WTC11 (cell line): ENCODE data around the gene MKI67. TPM values are rescaled to one million over a fixed set of nuclear protein-coding genes. Genes with fewer than 3 reads are reported as not detected.
"Not testable (repeated sequence)": the region's sequence is repeated elsewhere in the genome, so short reads cannot be mapped to it uniquely, and the experiment has no call there.

ENCODE experiments used
- ATAC-seq: fragments of 200-7000 bp; cut with Tn5 transposase; 2 replicates; pipeline ENCODE4 v1.10.0; 2021; ENCODE audit warnings: mild to moderate bottlenecking, moderate library complexity
- CTCF ChIA-PET: fragments of 300-600 bp; sonication (Branson Sonifier 250); formaldehyde crosslinking; loops from one replicate; lab custom pipeline; 2021; ENCODE audit warnings: antibody characterized with exemption; lab: Charles Lee
- POLR2A ChIA-PET: fragments of 350-600 bp; sonication (Branson Sonifier 250); formaldehyde crosslinking; loops from one replicate; lab custom pipeline; 2021; ENCODE audit warnings: antibody characterized with exemption; lab: Charles Lee
- DNase-seq: peaks from one replicate; pipeline ENCODE4 v3.0.0; 2021; ENCODE audit warnings: low spot score
- H3K27ac Mint-ChIP-seq: 2 replicates; pipeline ENCODE4 v1.8.0; 2021; ENCODE audit warnings: mixed read lengths
- H3K27me3 Mint-ChIP-seq: 2 replicates; pipeline ENCODE4 v1.8.0; 2021; ENCODE audit warnings: low read depth, mild to moderate bottlenecking, moderate library complexity, mixed read lengths
- H3K36me3 Mint-ChIP-seq: 2 replicates; pipeline ENCODE4 v1.8.0; 2021; ENCODE audit warnings: mixed read lengths
- H3K4me1 Mint-ChIP-seq: 2 replicates; pipeline ENCODE4 v1.8.0; 2022; ENCODE audit warnings: mixed read lengths
- H3K4me3 Mint-ChIP-seq: 2 replicates; pipeline ENCODE4 v1.8.0; 2021; ENCODE audit warnings: mild to moderate bottlenecking, moderate library complexity, mixed read lengths
- H3K9me3 Mint-ChIP-seq: 2 replicates; pipeline ENCODE4 v1.8.0; 2021; ENCODE audit warnings: mixed read lengths
- CTCF ChIP-seq: fragments of 200-600 bp; IDR thresholded peaks from 2 replicates; pipeline ENCODE4 v1.8.0; 2022; ENCODE audit warnings: antibody characterized with exemption
- ESRRA ChIP-seq: sonication (generic); formaldehyde crosslinking; IDR thresholded peaks from 2 replicates; pipeline ENCODE4 v1.8.1; 2022; ENCODE audit warnings: mild to moderate bottlenecking, missing genetic modification reagents, borderline replicate concordance
- FOXJ3 ChIP-seq: sonication (generic); formaldehyde crosslinking; IDR thresholded peaks from 2 replicates; pipeline ENCODE4 v1.9.0; 2021; ENCODE audit warnings: missing genetic modification reagents, mild to moderate bottlenecking, borderline replicate concordance
- GABPB1 ChIP-seq: sonication (generic); formaldehyde crosslinking; IDR thresholded peaks from 2 replicates; pipeline ENCODE4 v1.8.1; 2023; ENCODE audit warnings: mild to moderate bottlenecking, missing genetic modification reagents
- HMGA2 ChIP-seq: fragments of 250-450 bp; sonication (Bioruptor Pico); IDR thresholded peaks from 2 replicates; pipeline ENCODE4 v1.4.0; 2021; ENCODE audit warnings: mild to moderate bottlenecking, moderate library complexity
- HMGXB4 ChIP-seq: sonication (generic); formaldehyde crosslinking; IDR thresholded peaks from 2 replicates; pipeline ENCODE4 v1.8.1; 2023; ENCODE audit warnings: mild to moderate bottlenecking, moderate library complexity, missing genetic modification reagents
- IRF1 ChIP-seq: sonication (generic); formaldehyde crosslinking; IDR thresholded peaks from 2 replicates; pipeline ENCODE4 v1.8.0; 2023; ENCODE audit warnings: missing genetic modification reagents
- JAZF1 ChIP-seq: fragments of 250-450 bp; sonication (Bioruptor Pico); IDR thresholded peaks from 2 replicates; pipeline ENCODE4 v1.9.0; 2021; ENCODE audit warnings: moderate library complexity, mild to moderate bottlenecking, inconsistent platforms
- NFATC4 ChIP-seq: fragments of 250-450 bp; sonication (Bioruptor Pico); IDR thresholded peaks from 2 replicates; pipeline ENCODE4 v1.9.0; 2021; ENCODE audit warnings: mild to moderate bottlenecking
- NR3C1 ChIP-seq: sonication (generic); formaldehyde crosslinking; conservative IDR thresholded peaks from 2 replicates; pipeline ENCODE4 v1.8.1; 2023; ENCODE audit warnings: low read depth, mild to moderate bottlenecking, missing genetic modification reagents
- PRRX2 ChIP-seq: fragments of 250-450 bp; sonication (Bioruptor Pico); IDR thresholded peaks from 2 replicates; pipeline ENCODE4 v1.8.0; 2021; ENCODE audit warnings: mild to moderate bottlenecking
- RORB ChIP-seq: fragments of 250-450 bp; sonication (Bioruptor Pico); IDR thresholded peaks from 2 replicates; pipeline ENCODE4 v1.9.0; 2021; ENCODE audit warnings: mild to moderate bottlenecking
- SMAD3 ChIP-seq: sonication (generic); formaldehyde crosslinking; IDR thresholded peaks from 2 replicates; pipeline ENCODE4 v1.8.0; 2022; ENCODE audit warnings: missing genetic modification reagents, mild to moderate bottlenecking, borderline replicate concordance
- SMAD4 ChIP-seq: sonication (generic); formaldehyde crosslinking; IDR thresholded peaks from 2 replicates; pipeline ENCODE4 v1.8.0; 2022; ENCODE audit warnings: mild to moderate bottlenecking, missing genetic modification reagents
- SOX15 ChIP-seq: fragments of 250-450 bp; sonication (Bioruptor Pico); IDR thresholded peaks from 2 replicates; pipeline ENCODE4 v1.9.0; 2021; ENCODE audit warnings: mild to moderate bottlenecking
- ZBTB21 ChIP-seq: sonication (generic); formaldehyde crosslinking; IDR thresholded peaks from 2 replicates; pipeline ENCODE4 v1.8.1; 2023; ENCODE audit warnings: mild to moderate bottlenecking, missing genetic modification reagents, borderline replicate concordance
- ZNF232 ChIP-seq: sonication (generic); formaldehyde crosslinking; IDR thresholded peaks from 2 replicates; pipeline ENCODE4 v1.8.0; 2022; ENCODE audit warnings: mild to moderate bottlenecking, missing genetic modification reagents
- ZNF263 ChIP-seq: sonication (generic); formaldehyde crosslinking; IDR thresholded peaks from 2 replicates; pipeline ENCODE4 v1.8.1; 2022; ENCODE audit warnings: low read depth, mild to moderate bottlenecking, moderate library complexity, missing genetic modification reagents
- ZNF423 ChIP-seq: fragments of 250-450 bp; sonication (Bioruptor Pico); IDR thresholded peaks from 2 replicates; pipeline ENCODE4 v2.1.2; 2022; ENCODE audit warnings: mild to moderate bottlenecking, moderate library complexity
- total RNA-seq: library from RNA; stranded (reverse); gene quantifications from 3 replicates; pipeline ENCODE4 v1.2.3, GENCODE V29; 2021
- TF ChIP-seq, protein P1 (sequence below): fragments of 250-450 bp; sonication (Bioruptor Pico); IDR thresholded peaks from 2 replicates; pipeline ENCODE4 v1.9.0; 2021; ENCODE audit warnings: moderate library complexity, mild to moderate bottlenecking, inconsistent platforms, borderline replicate concordance
- TF ChIP-seq, protein P2 (sequence below): sonication (generic); formaldehyde crosslinking; IDR thresholded peaks from 2 replicates; pipeline ENCODE4 v1.8.0; 2022; ENCODE audit warnings: mild to moderate bottlenecking, missing genetic modification reagents

Gene MKI67
- total RNA-seq, 1 experiment from 2014 or later: 118 TPM

DNA sequence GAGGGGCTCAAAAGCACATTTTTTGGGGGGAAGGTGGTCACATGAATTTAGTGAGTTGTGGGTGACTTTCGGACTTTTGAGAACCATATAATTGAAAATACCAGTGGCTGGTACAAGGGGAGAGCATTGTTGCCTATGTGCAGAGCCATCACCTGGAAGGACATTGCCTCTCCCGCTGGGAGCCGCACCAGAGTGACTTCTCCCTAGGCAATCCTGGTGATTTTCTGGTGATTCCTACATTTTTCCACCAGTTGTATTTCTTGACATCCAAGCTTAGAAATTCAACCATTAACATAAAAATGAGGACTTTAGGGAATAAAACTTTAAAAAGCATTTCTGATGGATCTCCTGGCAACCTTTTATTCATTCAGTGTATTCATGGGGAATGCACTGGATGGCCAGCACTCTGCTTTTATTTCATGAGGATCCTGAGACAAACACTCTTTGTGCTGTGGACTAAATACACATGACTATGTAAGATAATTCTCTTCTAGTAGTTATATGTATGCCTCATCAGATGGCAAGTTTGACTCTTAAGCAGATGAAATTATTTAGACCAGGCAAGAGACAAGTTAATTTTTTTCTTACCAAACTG is 41.8 kb upstream of the MKI67 start:
- Mint-ChIP-seq H3K4me3 (no peak overlapping the region), H3K27ac (no peak overlapping the region), H3K4me1 (peaks cover 21% of the 10 kb centered on the region), H3K36me3 (peaks cover 12% of the 10 kb centered on the region), H3K9me3 (peaks cover 21% of the 10 kb centered on the region), H3K27me3 (no peaks in the 10 kb centered on the region)
- ATAC-seq: no peak
- ChIA-PET CTCF (no interaction called here), POLR2A (no interaction called here)
- no peak for DNase-seq
- no peak for TF ChIP-seq HMGA2 (CRISPR knock-in tag)
- TF ChIP-seq ESRRA: no peak
- TF ChIP-seq SOX15 (CRISPR knock-in tag): no peak
- TF ChIP-seq ZBTB21 (CRISPR knock-in tag): no peak
- TF ChIP-seq NFATC4: no peak

- peaks cover 12% of the 10 kb centered on the region for H3K9me3 Mint-ChIP-seq
- H3K27me3 Mint-ChIP-seq, DNase-seq, H3K4me3 Mint-ChIP-seq, POLR2A ChIA-PET, H3K36me3 Mint-ChIP-seq, ATAC-seq, H3K27ac Mint-ChIP-seq: not testable (repeated sequence)
- H3K4me1 Mint-ChIP-seq: peaks cover 21% of the 10 kb centered on the region
- CTCF ChIA-PET: interaction anchor here (2.1 kb wide), 1 partner anchor 11 kb away, joined by 11 read pairs; no protein-coding TSS in a partner anchor
Measured at GRCh38 chr10:128167123-128167522, 40.9 kb upstream of the MKI67 start.

- Mint-ChIP-seq H3K27me3 (no peaks in the 10 kb centered on the region), H3K27ac (no peak overlapping the region), H3K4me3 (no peak overlapping the region), H3K4me1 (peaks cover 22% of the 10 kb centered on the region), H3K36me3 (0 out of 2 replicates have a peak, but pooled peaks cover 3% of the 10 kb centered on the region), H3K9me3 (peaks cover 7% of the 10 kb centered on the region; the same call in 1 of the 2 replicates)
- ATAC-seq (no peak), DNase-seq (no peak)
- ChIA-PET POLR2A (no interaction called here), CTCF (interaction anchor here (1.0 to 2.1 kb wide), 4 partner anchors 12 to 155 kb away, joined by 4 to 11 read pairs (median 6); no protein-coding TSS in a partner anchor)
- no peak for TF ChIP-seq PRRX2 (CRISPR knock-in tag)
- no peak for TF ChIP-seq SMAD3 (CRISPR knock-in tag)
- TF ChIP-seq ZNF423 (CRISPR knock-in tag): no peak
- no peak for TF ChIP-seq NR3C1
- TF ChIP-seq ZNF232 (CRISPR knock-in tag): no peak
Measured at GRCh38 chr10:128166151-128166550, 39.9 kb upstream of the MKI67 start.

GRCh38 chr10:128165536-128165935 is 39.3 kb upstream of the MKI67 start:
- no peak overlapping the region for H3K27ac Mint-ChIP-seq
- CTCF ChIA-PET: interaction anchor here (1.0 to 2.1 kb wide), 4 partner anchors 12 to 154 kb away, joined by 4 to 11 read pairs (median 6); no protein-coding TSS in a partner anchor
- no peak overlapping the region for H3K4me3 Mint-ChIP-seq
- TF ChIP-seq ZNF263 (CRISPR knock-in tag): no peak
- no peak for TF ChIP-seq HMGXB4 (CRISPR knock-in tag)
- no peak for TF ChIP-seq GABPB1
- TF ChIP-seq ZNF232 (CRISPR knock-in tag): no peak
- no peak for TF ChIP-seq RORB (CRISPR knock-in tag)
- TF ChIP-seq SMAD4 (CRISPR knock-in tag): no peak
- TF ChIP-seq, protein P1, sequence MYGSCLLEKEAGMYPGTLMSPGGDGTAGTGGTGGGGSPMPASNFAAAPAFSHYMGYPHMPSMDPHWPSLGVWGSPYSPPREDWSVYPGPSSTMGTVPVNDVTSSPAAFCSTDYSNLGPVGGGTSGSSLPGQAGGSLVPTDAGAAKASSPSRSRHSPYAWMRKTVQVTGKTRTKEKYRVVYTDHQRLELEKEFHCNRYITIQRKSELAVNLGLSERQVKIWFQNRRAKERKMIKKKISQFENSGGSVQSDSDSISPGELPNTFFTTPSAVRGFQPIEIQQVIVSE: no peak
- TF ChIP-seq JAZF1 (CRISPR knock-in tag): no peak
- TF ChIP-seq NR3C1: no peak
- no peak for TF ChIP-seq IRF1 (CRISPR knock-in tag)
- TF ChIP-seq CTCF: no peak
- TF ChIP-seq, protein P2, sequence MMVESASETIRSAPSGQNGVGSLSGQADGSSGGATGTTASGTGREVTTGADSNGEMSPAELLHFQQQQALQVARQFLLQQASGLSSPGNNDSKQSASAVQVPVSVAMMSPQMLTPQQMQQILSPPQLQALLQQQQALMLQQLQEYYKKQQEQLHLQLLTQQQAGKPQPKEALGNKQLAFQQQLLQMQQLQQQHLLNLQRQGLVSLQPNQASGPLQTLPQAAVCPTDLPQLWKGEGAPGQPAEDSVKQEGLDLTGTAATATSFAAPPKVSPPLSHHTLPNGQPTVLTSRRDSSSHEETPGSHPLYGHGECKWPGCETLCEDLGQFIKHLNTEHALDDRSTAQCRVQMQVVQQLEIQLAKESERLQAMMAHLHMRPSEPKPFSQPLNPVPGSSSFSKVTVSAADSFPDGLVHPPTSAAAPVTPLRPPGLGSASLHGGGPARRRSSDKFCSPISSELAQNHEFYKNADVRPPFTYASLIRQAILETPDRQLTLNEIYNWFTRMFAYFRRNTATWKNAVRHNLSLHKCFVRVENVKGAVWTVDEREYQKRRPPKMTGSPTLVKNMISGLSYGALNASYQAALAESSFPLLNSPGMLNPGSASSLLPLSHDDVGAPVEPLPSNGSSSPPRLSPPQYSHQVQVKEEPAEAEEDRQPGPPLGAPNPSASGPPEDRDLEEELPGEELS (CRISPR knock-in tag): no peak
- no peak for TF ChIP-seq FOXJ3
- TF ChIP-seq, all 79 proteins: peak for 0
- Mint-ChIP-seq H3K4me1 (peaks cover 25% of the 10 kb centered on the region), H3K27me3 (no peaks in the 10 kb centered on the region), H3K36me3 (no peaks in the 10 kb centered on the region), H3K9me3 (0 out of 2 replicates have a peak, but pooled peaks cover 3% of the 10 kb centered on the region)
- no peak for DNase-seq
- peak; percentile 65; the same call in 1 of the 2 replicates for ATAC-seq
- POLR2A ChIA-PET: no interaction called here
